Left kidney (tissue), 2 donors: ENCODE measurements around the gene CELA2A. TPM values are rescaled to one million over a fixed set of nuclear protein-coding genes. Genes with fewer than 3 reads are reported as not detected.
"Not testable (repeated sequence)": the region's sequence is repeated elsewhere in the genome, so short reads cannot be mapped to it uniquely, and the experiment has no call there.

Experiments used
- DNase-seq: peaks from one replicate; pipeline ENCODE4 v3.0.0-alpha.2; 2013
- polyA plus RNA-seq: library from polyadenylated mRNA; unstranded; fragments of 120-200 nt; gene quantifications from one replicate; pipeline ENCODE4 v1.2.1, GENCODE V29; 2013; ENCODE audit not compliant: insufficient read length

CELA2A gene
- polyA plus RNA-seq, 1 donor: 0.70 TPM

DNA sequence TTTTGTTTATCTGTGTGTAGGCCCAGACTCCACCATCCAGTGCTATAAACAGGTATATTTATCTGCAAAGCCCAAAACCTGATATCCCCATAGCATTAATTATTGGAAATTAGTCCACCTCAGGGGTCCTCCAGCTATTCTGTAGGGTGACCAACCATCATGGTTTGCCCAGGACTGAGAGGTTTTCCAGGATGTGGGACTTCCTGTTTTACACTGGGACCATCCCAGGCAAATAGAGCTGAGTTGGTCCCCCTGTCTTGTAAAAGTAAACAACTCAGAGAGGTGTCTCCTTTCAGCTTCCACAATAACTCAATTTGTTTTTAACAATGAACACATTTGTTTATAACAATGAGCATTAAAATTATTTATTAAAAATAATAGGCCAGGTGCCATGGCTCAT is 11.6 kb downstream of the CELA2A start:
- DNase-seq: no peak

GRCh38 chr1:15469361-15469760 is 12.8 kb downstream of the CELA2A start:
- no peak for DNase-seq

DNA sequence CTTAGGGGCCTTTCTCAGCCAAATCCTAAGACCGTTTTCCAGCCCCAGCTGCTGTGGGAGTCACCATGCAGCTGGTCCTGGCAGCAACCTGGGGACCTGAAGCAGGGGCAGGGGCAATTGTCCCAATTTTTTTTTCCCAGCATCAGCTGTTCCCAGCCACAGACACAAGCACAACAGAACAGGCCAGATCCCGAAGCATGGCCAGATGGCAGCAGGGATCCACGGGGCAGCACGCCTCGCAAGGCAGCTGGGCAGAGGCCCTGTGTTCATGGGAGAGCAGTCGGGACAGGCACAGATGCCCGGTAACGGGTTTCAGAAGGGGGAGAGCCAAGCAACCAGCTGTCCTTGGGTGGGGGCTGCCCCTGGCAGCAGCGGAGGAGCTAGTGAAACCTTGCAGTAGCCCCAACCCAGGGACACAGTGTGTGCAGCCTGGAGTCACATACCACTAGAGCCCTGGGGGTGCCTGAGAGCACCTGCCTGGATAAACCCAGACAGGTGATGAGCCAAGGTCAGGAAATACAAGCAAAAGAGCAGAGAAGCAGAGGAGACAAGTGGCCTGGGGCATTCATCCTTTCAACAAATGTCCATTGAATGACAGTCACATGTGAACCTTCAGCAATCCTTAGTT is 13.4 kb downstream of the CELA2A start:
- not testable (repeated sequence) for DNase-seq

DNA sequence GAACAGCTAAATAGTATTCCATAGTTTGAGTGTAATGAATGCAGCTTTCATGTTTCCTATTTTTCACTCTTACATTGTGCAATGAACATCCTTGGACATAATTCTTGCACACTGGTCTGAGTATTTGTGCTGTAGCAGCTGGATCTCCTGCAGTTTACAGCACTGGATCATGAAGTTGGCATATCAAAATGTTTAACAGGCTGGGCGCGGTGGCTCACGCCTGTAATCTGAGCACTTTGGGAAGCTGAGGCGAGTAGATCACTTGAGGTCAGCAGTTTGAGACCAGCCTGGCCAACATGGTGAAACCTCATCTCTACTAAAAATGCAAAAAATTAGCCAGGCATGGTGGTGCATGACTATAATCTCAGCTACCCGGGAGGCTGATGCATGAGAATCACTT is 14.5 kb downstream of the CELA2A start:
- DNase-seq: not testable (repeated sequence)

DNA sequence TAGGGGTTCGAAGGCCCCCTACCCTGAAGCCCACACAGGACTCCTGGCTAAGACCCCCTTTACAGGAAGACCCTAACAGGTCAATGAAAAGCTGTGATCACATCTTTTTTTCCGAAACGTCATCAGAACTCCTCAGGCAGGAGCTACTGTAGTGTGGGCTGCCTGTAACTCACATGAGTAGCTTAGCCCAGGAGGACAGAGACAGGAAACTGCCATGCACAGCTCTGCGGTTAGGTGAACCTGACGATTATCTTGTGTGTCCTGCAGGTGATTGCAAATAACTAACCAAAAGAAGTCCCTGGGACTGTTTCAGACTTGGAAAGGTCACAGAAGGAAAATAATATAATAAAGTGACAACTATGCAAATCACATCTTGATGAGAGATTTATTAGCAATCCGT is 15.2 kb downstream of the CELA2A start:
- DNase-seq: not testable (repeated sequence)

- DNase-seq: no peak
Observed at GRCh38 chr1:15472587-15472986, 16.1 kb downstream of the CELA2A start.

- no peak for DNase-seq
Observed at GRCh38 chr1:15475752-15476314, 19.3 kb downstream of the CELA2A start, which contains the start of gene CELA2B. Gene CELA2B (plus strand): TSS chr1:15476104. CDS start chr1:15476126, 22 bp downstream.

DNA sequence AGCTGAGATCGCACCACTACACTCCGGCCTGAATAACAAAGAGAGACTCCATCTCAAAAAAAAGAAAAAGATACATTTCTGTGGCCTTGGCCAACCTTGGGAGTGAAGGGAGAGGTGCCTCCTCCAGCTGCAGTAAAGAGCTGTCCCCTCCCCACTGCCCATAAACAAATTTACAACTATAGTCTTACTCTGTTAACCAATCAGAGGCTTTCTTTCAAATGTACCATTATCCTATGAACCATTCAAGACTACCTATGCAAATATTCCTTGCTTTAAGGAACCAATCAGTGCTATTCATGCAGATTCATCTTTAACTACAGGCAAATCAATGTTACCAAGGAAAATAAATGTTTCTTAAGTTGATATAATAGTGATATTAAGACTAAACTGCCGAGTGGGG is 20.4 kb downstream of the CELA2A start:
- no peak for DNase-seq

DNA sequence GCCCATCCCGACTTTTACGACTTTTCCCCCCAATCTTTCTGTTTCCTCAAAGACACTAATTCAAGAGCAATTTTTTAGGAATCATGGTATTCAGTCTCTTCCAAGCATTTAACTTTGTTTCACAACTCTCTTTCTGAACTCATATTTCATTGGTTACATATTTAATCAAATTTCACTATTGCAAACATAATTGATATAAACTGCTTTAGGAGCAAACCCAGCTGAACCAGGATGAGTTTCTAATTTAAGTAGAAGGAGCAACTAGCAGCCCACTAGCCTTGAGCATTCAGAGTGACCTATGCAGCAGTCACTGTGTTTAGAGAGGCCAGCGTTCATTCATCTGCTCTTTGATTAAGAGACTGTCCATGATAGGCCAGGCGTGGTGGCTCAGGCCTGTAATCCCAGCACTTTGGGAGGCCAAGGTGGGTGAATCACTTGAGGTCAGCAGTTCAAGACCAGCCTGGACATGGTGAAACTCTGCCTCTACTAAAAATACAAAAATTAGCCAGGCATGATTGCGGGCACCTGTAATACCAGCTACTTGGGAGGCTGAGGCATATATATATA is 21.2 kb downstream of the CELA2A start:
- DNase-seq: no peak

- no peak for DNase-seq
Observed at GRCh38 chr1:15479654-15480347, 23.3 kb downstream of the CELA2A start.

DNA sequence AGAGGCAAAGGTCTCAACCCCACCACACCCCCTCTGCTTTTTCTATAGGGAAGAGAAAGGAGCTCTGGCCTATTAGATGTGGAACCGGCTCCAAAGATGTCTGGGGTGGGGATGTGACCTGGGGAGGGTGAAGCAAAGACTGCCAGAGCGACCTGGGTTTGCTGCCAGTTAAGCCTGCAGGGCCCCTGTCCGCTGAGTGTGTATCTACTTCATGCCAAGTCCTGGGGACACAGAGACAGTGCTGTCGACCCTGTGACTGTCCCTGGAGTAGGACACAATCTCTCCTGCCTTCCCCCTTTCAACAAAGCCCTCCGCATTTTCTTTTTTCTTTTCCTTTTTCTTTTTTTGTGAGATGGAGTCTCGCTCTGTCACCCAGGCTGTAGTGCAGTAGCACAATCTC is 25.9 kb downstream of the CELA2A start:
- not testable (repeated sequence) for DNase-seq

DNA sequence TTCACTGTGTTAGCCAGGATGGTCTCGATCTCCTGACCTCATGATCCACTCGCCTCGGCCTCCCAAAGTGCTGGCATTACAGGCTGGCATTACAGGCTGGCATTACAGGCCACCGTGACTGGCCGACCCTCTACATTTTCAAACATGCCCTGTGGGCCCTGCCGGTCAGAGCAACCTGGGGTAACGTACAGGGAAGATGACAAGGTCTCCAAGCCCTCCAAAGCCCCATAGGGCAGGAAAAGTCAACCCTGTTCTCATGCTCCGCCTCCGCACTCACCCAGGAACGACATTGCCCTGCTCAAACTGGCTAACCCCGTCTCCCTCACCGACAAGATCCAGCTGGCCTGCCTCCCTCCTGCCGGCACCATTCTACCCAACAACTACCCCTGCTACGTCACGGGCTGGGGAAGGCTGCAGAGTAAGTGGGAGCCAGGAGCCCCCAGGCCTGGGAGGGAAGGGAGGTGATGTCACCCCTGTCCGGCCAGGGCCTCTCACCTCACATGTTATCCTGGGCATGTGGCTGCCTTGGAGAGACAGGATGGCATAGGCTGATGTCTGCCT is 26.5 kb downstream of the CELA2A start:
- not testable (repeated sequence) for DNase-seq

GRCh38 chr1:15483971-15484370 is 27.4 kb downstream of the CELA2A start:
- no peak for DNase-seq

GRCh38 chr1:15484443-15484842 is 27.9 kb downstream of the CELA2A start:
- DNase-seq: not testable (repeated sequence)

GRCh38 chr1:15485636-15486035 is 29.1 kb downstream of the CELA2A start:
- no peak for DNase-seq

DNA sequence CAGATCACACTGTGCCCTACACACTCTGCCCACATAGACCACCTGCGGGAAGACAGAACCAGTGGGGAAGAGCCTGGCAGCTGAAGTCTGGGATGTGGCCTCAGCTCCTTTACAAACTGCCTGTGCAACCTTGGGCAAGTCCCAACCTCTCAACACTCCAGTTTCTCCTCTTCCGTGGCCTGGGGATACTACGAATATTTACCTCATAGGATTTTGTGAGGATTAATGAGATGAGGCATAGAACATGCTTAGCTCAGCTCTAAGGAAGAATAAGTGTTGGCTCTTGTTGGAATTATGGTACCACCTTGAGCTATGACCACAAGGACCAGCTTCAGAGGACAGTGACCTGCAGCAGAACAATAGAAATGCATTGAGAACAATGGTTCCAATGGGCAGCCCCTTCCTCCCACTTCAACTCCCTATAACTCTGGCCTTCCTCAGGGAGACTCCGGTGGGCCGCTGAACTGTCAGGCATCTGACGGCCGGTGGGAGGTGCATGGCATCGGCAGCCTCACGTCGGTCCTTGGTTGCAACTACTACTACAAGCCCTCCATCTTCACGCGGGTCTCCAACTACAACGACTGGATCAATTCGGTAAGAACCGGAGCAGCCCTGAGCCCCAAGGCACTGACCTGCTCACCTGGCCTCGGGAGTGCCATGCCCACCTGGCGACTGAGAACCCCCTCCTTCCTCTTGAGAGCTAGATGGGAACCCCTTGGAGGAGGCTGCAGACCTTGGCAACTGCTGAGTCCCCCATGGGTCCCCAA is 30.5 kb downstream of the CELA2A start:
- DNase-seq: not testable (repeated sequence)

GRCh38 chr1:15488371-15488770 is 31.8 kb downstream of the CELA2A start:
- DNase-seq: no peak

DNA sequence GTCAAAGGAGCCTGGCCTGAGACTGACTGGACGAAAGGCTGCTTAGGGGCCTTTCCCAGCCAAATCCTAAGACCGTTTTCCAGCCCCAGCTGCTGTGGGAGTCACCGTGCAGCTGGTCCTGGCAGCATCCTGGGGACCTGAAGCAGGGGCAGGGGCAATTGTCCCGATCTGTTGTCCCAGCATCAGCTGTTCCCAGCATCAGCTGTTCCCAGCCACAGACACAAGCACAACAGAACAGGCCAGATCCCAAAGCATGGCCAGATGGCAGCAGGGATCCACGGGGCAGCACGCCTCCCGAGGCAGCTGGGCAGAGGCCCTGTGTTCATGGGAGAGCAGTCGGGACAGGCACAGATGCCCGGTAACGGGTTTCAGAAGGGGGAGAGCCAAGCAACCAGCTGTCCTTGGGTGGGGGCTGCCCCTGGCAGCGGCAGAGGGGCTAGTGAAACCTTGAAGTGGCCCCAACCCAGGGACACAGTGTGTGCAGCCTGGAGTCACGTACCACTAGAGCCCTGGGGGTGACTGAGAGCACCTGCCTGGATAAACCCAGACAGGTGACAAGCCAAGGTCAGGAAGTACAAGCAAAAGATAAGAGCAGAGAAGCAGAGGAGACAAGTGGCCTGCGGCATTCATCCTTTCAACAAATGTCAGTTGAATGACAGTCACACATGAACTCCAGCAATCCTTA is 32.7 kb downstream of the CELA2A start:
- DNase-seq: no peak

DNA sequence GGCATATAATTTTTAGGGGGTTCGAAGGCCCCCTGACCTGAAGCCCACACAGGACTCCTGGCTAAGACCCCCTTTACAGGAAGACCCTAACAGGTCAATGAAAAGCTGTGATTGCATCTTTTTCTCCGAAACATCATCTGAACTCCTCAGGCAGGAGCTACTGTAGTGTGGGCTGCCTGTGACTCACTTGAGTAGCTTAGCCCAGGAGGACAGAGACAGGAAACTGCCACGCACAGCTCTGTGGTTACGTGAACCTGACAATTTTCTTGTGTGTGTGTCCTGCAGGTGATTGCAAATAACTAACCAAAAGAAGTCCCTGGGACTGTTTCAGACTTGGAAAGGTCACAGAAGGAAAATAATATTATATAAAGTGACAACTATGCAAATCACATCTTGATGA is 34.5 kb downstream of the CELA2A start:
- not testable (repeated sequence) for DNase-seq

GRCh38 chr1:15492596-15492995 is 36.1 kb downstream of the CELA2A start:
- DNase-seq: no peak

GRCh38 chr1:15493869-15494390 is 37.4 kb downstream of the CELA2A start:
- DNase-seq: no peak
